HG02798 (cell line): ENCODE measurements around the gene VTI1A.
A peak's percentile ranks its signal among the peaks of the same experiment; 100 is the strongest.
"Not testable (repeated sequence)": the region's sequence is repeated elsewhere in the genome, so short reads cannot be mapped to it uniquely, and the experiment has no call there.

Experiments used
- ATAC-seq: cut with Tn5 transposase; IDR thresholded peaks from one replicate; pipeline ENCODE4 v1.9.1; 2021; ENCODE audit warnings: mild to moderate bottlenecking; ENCODE audit not compliant: unreplicated experiment, poor library complexity

The VTI1A gene

DNA sequence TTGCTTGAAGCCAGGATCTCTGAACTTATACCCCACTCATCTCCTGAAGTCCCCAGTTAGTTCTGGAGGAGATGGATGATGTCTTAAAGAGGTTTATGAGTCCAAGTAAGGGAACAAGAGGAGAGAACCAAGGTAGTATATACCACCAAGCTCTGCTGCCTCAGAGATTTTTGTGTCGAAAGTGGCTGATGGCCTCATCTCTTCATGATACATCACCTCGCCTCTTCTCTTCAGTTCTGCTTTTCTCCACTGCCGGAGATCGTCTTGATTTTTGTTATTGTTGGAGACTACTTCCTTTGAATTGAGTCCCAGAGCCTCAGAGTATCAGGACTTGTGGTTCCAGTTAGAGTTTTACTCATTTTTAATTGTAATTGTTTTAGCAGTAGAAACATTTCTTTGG lies 1.9 kb downstream of the VTI1A start:
- no peak for ATAC-seq

- ATAC-seq, result no peak
Measured at GRCh38 chr10:112454910-112455779, 8.1 kb downstream of the VTI1A start.

DNA sequence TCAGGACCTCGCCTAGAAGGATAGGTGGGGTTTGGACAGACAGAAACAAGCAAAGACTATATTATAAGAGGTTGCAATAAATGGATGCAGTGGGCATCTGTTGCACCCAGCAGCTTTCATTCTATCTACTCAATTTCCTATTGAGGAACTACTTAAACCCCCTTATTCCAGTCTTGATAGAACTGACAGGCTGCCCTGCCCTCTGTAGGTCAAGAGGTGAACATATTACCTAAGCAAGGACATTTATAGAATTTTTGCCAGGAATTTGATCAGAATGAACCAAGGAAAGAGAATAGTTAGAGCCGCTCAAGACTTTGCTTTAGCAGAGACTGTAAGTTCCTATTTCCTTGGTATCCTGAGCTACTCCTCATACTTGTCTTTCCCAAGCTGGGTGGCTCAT lies 9.5 kb downstream of the VTI1A start:
- no peak for ATAC-seq

- no peak for ATAC-seq
Measured at GRCh38 chr10:112460366-112460765, 13.4 kb downstream of the VTI1A start.

DNA sequence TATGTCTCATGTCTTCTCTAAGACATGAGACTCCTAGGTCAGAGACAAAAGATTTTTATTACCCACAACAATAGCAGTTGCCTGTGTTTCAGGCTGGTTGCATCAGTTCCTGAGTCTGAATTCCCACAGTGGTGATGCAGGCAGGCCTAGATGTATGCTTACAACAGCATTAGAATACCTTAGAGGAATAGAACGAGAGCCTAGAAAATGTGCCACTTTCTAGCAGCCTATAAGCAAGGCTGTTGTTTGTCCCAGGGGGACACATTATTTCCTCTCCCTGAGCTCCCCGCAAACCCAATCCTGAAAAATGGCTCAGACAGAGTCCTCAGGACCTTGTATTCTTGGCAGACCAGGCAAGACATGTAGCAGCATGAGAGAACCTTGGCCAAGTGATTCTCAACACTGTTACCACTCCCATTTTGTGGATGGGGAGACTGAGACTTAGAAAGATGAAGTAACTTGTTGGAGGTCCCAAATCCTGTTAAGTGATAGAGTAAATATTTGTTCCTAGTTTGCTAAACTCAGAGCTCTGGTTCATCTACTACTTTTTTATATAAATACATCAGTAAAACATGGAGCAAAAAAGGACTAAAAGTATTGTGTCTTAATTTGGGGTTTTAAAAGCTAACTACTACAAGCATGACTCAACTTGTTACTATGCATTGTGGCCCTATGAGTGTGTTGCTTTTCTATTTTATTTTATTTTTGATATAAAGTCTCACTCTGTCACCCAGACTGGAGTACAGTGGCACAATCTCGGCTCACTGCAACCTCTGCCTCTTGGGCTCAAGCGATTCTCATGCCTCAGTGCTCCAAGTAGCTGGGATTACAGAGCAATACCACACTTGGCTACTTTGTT lies 14.2 kb downstream of the VTI1A start:
- no peak for ATAC-seq

DNA sequence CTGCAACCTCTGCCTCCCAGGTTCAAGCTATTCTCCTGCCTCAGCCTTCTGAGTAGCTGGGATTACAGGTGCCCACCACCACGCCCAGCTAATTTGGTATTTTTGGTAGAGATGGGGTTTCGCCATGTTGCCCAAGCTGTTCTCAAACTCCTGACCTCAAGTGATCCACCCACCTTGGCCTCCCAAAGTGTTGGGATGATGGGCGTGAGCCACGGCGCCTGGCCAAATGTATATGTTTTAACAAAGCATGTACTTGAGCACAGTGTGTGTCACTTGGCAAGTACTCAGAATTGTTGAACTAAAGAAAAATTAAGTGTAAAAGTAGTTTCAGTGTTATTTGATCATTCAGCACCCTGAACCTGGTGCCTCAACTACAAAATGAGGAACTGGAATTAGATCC lies 17.1 kb downstream of the VTI1A start:
- ATAC-seq, result not testable (repeated sequence)

DNA sequence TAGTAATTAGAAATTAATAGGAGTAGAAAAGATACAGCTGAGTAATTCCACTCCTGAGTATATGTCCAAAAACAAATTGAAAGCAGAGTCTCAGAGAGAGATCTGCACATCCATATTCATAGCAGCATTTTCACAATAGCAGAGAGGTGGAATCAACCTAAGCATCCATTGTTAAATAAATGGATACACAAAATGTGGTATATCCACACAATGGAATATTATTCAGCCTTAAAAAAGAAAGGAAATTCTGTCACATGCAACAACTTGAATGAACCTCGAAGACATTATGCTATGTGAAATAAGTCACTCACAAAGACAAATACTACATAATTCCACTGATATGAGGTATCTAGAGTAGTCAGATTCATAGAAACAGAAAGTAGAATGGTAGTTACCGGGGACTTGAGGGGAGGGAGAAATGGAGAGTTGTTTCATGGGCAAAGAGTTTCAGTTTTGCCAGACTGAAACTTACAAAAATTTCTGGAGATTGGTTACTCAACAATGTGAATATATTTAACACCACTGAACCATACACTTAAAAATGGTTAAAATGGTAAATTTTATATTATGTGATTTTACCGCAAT lies 18.4 kb downstream of the VTI1A start:
- ATAC-seq, result peak; percentile 34

DNA sequence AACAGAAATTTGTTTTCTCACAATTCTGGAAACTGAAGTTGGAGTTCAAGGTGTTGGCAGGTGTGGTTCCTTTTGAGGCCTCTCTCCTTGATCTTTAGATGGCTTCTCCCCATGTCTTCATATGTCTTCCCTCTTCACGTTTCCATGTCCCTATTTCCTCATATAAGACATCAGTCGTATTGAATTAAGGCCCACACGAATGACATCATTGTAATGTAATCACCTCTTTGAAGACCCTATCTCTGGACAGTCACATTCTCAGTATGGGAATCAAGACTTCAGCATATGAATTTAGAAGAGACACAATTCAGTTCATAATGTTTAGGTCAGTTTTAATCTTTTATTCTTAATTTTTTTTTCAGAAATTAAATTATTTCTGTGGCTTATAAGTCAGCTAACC lies 19.8 kb downstream of the VTI1A start:
- no peak for ATAC-seq

DNA sequence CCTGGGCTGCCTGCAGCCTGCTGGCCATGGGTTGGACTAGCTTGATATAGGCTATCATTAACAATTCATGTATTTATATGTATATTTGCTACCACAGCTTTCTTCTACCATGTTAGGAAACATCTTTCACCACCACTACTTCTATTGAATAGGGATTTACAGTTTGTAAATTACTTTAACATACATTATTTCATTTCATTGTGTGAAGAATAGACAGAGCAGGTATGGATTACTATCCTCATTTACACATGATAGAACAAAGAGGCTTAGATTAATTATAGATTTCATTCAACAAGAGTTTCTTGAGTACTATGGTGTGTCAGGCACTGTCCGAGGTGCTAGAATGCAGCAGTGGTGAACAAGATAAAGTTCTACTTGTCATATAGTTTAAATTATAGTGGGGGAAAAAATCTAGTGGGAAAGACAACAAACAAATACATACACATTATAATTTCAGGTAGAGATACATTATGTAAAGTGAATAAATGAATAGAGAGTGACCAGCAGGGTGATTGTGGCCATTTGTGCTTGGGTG lies 20.6 kb downstream of the VTI1A start:
- no peak for ATAC-seq

DNA sequence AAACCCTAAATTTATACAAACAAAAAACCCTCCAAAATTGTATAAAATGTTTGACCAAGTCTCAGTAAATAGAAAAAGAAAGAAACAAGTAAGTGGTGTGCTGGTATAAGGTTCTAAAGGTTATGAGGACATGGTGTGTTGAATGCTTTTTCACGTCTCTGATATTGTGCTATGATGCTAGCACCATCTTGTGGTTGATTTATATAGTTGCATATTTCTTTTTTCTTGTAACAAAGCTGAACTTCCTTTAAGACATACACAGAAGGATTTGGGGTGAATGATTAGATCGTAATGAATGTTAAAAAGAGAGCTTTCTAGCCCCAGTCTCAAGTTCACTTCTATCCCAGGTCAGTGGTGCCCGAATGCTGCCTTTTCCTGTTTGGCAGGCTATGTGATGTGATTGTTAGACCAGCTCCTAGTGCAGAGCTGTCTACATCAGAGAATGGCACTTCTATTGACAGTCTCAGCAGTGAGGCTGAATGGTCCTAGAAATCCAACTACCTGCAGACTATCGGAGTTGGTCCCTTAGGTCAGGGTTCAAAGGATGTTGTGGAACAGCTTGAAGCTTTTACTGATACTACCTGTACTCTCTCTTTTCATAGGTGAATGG lies 25.0 kb downstream of the VTI1A start:
- ATAC-seq, result peak; percentile 82

DNA sequence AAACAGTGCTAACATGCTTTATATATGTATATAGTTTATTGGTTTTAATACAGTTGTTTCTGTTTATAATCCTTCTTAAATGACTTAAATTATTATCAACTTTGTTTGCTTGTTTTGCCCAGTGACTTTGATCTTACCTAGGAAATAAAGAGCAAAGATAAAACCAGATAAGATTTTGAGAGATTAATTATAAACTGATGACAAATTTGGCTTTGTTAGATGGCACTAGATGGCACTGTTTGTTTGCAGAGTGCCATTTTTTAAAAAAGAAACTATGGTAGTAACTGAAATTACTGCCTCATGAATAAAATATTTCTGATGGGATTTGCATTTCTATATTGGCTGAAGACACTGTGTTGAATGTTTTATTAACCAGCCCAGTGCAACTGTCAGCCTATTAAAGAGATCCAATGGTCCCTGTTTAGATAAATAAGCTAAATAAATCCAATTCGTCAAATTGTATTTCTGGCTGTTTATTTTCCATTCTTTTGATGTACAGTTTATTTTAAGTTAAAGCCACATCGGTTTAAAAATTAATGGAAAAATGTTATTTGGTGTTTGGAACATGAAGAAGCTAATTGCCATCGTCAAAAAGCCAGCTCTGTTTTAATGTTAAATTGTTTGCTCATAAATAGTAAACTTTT lies 28.7 kb downstream of the VTI1A start:
- ATAC-seq, result no peak

DNA sequence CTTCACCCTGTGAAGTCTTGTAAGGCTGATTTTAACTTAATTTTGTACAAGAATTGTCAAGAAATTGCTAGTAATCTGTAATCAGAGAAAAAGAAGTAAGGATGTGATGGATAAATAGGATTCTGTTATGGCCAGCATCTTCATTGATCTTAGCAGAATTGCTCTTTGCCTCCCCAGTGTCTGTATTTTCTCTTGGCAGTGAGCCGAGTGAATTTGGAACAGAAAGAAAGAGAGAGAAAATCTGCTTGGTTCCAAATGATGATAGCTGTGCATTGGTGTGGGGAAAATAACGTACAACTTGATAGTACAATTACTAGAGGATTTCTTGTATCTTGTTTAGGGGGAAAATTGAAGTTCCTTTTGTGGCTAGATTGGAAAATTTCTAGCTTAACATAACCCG lies 34.6 kb downstream of the VTI1A start:
- no peak for ATAC-seq

- ATAC-seq, result no peak
Measured at GRCh38 chr10:112484399-112484798, 37.4 kb downstream of the VTI1A start.

- no peak for ATAC-seq
Measured at GRCh38 chr10:112487964-112488363, 40.9 kb downstream of the VTI1A start.

DNA sequence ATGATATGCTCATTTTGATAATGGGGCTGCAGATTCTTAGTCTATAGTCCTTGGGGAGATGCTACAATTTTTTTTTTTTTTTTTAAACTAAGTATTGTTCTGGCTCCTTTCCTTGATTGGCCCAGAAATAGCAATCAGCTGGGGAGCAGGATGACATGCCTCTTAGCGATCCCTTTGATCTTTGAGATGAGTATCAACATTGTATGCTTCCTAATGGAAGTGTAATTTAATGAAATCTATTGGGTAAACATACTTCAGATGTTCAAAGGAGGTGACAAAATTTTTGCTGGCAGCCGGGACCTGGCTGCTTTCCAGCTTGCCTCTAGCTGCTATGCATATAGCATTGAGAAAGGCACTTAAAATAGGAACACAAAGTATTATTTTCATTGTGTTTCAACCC lies 43.5 kb downstream of the VTI1A start:
- ATAC-seq, result no peak

- no peak for ATAC-seq
Measured at GRCh38 chr10:112491144-112491543, 44.1 kb downstream of the VTI1A start.

DNA sequence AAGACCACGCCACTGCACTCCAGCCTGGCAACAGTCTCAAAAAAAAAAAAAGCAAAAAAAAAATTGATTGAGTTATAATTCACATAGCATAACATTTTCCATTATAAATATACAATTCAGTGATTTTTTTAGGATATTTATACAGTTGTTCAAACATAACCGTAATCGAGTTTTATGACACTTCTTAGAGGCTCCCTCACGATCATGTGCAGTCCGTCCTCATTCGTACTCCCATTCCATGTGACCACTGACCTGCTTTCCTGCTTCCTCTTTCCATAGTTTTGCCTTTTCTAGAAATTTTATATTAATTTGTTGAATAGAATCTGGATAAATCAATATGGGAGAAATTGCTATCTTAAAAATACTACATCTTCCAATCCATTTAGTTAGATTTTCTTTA lies 45.7 kb downstream of the VTI1A start:
- ATAC-seq, result no peak

DNA sequence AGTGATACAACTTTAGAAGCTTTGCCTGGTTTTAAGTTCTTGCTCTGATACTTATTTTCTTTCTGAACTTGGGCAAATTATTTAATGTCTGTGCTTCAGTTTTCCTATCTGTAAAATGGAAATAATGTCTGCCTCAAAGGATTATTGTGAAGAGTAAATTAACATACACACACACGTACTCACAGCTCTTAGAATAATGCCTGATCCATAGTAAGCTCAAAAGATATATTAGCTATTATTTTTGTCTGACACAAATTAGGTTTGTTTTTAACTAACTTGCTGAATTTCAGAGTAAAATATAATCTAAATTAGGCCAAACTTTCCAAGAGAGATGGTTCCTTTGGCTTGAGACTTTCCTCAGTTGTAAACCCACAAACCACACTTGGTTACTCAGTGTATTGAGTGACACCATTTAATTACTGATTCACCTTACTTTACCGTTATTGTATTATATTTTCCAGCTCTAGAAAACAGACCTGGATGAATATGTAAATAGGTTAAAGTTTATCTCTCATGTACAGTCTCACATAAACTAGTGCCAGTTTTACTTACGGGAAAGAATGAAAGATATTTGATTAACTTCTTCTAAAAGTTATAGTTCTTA lies 50.4 kb downstream of the VTI1A start:
- ATAC-seq, result no peak

DNA sequence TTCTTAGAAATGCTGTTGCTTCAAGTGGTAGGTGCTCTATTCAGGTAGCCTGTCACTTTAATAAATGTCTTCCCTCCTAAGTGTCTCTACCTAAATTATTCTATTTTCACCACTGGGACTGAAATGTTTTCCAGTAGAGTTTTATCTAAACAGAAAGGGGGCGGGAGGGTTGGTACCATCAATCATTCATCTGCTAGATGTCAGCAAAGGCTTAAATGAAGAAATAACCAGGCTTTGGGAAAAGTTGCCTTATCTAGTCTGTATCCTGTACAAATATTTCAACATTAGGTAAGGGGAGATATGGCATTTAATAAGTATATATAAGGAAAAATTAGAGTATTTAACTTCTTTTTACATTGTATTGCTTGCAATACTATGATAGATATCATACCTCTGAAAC lies 51.8 kb downstream of the VTI1A start:
- no peak for ATAC-seq

- ATAC-seq, result not testable (repeated sequence)
Measured at GRCh38 chr10:112499985-112500384, 53.0 kb downstream of the VTI1A start.
